NB4 (cell line): ENCODE data around the gene ANKRD6.
A peak's percentile ranks its signal among the peaks of the same experiment; 100 is the strongest.
"Not testable (repeated sequence)": the region's sequence is repeated elsewhere in the genome, so short reads cannot be mapped to it uniquely, and the experiment has no call there.

Experiments
- DNase-seq: peaks from one replicate; pipeline ENCODE4 v3.0.0; 2010; ENCODE audit warnings: low read depth
- H3K4me3 ChIP-seq: one replicate; pipeline ENCODE4 v1.5.1; 2011; ENCODE audit warnings: mild to moderate bottlenecking, low read depth, low read length, moderate library complexity
- MYC ChIP-seq: IDR thresholded peaks from 2 replicates; pipeline ENCODE4 v1.6.1; 2011; ENCODE audit warnings: low read depth, low read length
- POLR2A ChIP-seq: IDR thresholded peaks from 2 replicates; pipeline ENCODE4 v1.6.1; 2011; ENCODE audit warnings: mild to moderate bottlenecking; ENCODE audit not compliant: insufficient read length; ENCODE audit errors: extremely low read depth
- TF ChIP-seq, protein P1 (sequence below): IDR thresholded peaks from one replicate; pipeline ENCODE4 v1.5.1; 2012; ENCODE audit warnings: low read depth, low read length
- TF ChIP-seq, protein P2 (sequence below): IDR thresholded peaks from 2 replicates; pipeline ENCODE4 v1.6.1; 2011; ENCODE audit warnings: low read depth, low read length

Gene ANKRD6

GRCh38 chr6:89637960-89638319 is 205.0 kb downstream of the ANKRD6 start:
- TF ChIP-seq, protein P1, sequence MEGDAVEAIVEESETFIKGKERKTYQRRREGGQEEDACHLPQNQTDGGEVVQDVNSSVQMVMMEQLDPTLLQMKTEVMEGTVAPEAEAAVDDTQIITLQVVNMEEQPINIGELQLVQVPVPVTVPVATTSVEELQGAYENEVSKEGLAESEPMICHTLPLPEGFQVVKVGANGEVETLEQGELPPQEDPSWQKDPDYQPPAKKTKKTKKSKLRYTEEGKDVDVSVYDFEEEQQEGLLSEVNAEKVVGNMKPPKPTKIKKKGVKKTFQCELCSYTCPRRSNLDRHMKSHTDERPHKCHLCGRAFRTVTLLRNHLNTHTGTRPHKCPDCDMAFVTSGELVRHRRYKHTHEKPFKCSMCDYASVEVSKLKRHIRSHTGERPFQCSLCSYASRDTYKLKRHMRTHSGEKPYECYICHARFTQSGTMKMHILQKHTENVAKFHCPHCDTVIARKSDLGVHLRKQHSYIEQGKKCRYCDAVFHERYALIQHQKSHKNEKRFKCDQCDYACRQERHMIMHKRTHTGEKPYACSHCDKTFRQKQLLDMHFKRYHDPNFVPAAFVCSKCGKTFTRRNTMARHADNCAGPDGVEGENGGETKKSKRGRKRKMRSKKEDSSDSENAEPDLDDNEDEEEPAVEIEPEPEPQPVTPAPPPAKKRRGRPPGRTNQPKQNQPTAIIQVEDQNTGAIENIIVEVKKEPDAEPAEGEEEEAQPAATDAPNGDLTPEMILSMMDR, result no peak
- TF ChIP-seq MYC (no peak), POLR2A (no peak)
- TF ChIP-seq, protein P2, sequence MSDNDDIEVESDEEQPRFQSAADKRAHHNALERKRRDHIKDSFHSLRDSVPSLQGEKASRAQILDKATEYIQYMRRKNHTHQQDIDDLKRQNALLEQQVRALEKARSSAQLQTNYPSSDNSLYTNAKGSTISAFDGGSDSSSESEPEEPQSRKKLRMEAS, result no peak
- no peak for DNase-seq
- peak overlapping the region; percentile 86 for H3K4me3 ChIP-seq

DNA sequence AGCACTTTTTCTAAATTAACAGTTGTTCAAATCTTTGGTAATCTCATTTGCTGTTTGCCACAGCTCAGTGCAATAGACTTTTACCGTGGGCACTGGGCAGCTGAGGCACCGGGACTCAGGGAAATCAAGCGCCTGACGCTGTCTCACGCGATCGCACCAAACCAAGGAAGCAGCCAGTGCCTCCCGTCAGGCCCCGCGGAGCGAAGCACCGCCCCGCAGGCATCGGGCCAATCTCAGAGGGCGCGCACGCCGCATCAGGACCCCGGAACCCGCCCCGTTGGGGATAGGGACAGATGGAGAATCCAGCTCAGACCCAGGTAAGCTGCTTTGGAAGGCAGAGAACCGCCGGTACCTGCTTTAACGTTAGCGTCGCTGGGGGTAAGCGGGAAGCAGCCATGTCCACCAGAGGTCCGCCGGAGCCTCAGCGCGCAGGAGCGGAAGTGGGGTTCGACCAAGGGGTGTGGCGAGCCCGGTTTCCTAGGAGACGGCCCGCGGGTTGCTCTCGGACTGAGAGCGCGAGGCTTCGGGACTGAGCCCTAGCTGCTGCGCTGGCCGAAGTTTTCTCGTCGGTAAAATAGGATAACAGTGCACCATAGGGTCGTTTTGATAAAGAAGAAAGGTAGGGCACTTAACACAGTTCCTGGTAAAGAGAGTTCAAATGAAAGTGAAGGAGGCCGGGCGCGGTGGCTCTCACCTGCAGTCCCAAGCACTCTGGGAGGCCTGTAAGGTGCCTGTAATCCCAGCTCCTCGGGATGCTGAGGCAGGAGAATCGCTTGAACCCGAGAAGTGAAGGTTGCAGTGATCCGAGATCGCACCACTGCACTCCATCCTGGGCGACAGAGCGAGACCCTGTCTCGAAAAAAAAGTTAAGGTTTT is 205.6 kb downstream of the ANKRD6 start, which contains the start of gene LYRM2:
LYRM2 (minus strand) TSS at position 428 of the 876 bp plus-strand sequence; CDS start at position 397, 31 bp downstream.
- TF ChIP-seq, protein P2, result peak; percentile 78
- TF ChIP-seq, protein P1, result no peak
- peak; percentile 96 for TF ChIP-seq POLR2A
- H3K4me3 ChIP-seq, result peak within 1 kb of the TSS; percentile 86
- peak; percentile 93 for DNase-seq

GRCh38 chr6:89640804-89641203 is 207.9 kb downstream of the ANKRD6 start:
- peak; percentile 9 for DNase-seq
- no peak overlapping the region for H3K4me3 ChIP-seq
- TF ChIP-seq, protein P2, result no peak
- TF ChIP-seq POLR2A, result no peak
- TF ChIP-seq, protein P1, result no peak
- no peak for TF ChIP-seq MYC

DNA sequence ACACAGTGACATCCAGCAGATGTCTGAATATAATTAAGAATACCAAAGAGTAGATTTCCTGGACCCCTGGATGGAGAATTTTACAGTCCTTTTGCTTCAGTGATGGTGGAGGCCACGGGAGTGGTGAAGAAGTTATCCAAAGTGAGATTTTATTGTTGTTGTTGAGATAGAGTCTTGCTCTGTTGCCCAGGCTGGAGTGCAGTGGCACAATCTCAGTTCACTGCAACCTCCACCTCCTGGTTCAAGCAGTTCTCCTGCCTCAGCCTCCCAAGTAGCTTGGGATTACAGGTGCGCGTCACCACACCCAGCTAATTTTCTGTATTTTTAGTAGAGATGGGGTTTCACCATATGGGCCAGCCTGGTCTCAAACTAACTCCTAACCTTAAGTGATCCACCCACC is 208.6 kb downstream of the ANKRD6 start:
- not testable (repeated sequence) for DNase-seq, H3K4me3 ChIP-seq

- no peak for DNase-seq
- no peak overlapping the region for H3K4me3 ChIP-seq
- TF ChIP-seq, protein P2, result no peak
- TF ChIP-seq, protein P1, result no peak
- TF ChIP-seq MYC (no peak), POLR2A (no peak)
Measured at GRCh38 chr6:89642956-89643355, 210.0 kb downstream of the ANKRD6 start.

GRCh38 chr6:89643406-89643805 is 210.5 kb downstream of the ANKRD6 start:
- no peak overlapping the region for H3K4me3 ChIP-seq
- DNase-seq, result no peak
- TF ChIP-seq MYC, result no peak
- TF ChIP-seq, protein P1, result no peak
